ENCODE measurements around the gene PTOV1.

DNA sequence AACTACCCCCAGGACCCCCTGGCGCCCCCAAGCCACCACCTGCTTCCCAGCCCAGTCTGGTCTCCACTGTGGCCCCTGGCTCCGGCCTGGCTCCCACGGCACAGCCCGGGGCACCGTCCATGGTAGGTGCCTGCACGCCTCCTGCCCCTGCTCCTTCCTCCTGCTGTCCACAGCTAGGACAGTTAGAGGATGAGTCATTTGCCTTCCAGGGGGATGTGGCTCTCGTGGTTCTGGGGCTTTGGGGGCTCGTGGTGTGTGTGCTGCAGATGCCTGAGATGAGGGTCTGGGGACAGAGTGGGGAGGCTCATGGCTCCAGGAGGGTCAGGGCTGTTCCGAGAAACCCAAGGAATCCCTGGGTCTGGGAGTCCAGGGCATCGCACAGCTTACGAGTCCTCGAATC lies 20.2 kb upstream of the PTOV1 start:
- TF ChIP-seq CTCF (IDR thresholded peaks at IDR 0.05; ENCODE audit: low read depth, low read length, missing input control) = no peak
- no peak for TF ChIP-seq SP1 (IDR thresholded peaks at IDR 0.05)
- TF ChIP-seq, protein P1, sequence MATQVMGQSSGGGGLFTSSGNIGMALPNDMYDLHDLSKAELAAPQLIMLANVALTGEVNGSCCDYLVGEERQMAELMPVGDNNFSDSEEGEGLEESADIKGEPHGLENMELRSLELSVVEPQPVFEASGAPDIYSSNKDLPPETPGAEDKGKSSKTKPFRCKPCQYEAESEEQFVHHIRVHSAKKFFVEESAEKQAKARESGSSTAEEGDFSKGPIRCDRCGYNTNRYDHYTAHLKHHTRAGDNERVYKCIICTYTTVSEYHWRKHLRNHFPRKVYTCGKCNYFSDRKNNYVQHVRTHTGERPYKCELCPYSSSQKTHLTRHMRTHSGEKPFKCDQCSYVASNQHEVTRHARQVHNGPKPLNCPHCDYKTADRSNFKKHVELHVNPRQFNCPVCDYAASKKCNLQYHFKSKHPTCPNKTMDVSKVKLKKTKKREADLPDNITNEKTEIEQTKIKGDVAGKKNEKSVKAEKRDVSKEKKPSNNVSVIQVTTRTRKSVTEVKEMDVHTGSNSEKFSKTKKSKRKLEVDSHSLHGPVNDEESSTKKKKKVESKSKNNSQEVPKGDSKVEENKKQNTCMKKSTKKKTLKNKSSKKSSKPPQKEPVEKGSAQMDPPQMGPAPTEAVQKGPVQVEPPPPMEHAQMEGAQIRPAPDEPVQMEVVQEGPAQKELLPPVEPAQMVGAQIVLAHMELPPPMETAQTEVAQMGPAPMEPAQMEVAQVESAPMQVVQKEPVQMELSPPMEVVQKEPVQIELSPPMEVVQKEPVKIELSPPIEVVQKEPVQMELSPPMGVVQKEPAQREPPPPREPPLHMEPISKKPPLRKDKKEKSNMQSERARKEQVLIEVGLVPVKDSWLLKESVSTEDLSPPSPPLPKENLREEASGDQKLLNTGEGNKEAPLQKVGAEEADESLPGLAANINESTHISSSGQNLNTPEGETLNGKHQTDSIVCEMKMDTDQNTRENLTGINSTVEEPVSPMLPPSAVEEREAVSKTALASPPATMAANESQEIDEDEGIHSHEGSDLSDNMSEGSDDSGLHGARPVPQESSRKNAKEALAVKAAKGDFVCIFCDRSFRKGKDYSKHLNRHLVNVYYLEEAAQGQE (IDR thresholded peaks at IDR 0.05) = no peak
- no peak for TF ChIP-seq JUND (IDR thresholded peaks at IDR 0.05)
- TF ChIP-seq TAF1 (conservative IDR thresholded peaks at IDR 0.05) = no peak
- no peak for TF ChIP-seq NR2F2 (IDR thresholded peaks at IDR 0.05)
- no peak for TF ChIP-seq RXRA (IDR thresholded peaks at IDR 0.05)
- TF ChIP-seq, protein P2, sequence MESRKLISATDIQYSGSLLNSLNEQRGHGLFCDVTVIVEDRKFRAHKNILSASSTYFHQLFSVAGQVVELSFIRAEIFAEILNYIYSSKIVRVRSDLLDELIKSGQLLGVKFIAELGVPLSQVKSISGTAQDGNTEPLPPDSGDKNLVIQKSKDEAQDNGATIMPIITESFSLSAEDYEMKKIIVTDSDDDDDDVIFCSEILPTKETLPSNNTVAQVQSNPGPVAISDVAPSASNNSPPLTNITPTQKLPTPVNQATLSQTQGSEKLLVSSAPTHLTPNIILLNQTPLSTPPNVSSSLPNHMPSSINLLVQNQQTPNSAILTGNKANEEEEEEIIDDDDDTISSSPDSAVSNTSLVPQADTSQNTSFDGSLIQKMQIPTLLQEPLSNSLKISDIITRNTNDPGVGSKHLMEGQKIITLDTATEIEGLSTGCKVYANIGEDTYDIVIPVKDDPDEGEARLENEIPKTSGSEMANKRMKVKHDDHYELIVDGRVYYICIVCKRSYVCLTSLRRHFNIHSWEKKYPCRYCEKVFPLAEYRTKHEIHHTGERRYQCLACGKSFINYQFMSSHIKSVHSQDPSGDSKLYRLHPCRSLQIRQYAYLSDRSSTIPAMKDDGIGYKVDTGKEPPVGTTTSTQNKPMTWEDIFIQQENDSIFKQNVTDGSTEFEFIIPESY (IDR thresholded peaks at IDR 0.05) = no peak
- TF ChIP-seq EGR1 (IDR thresholded peaks at IDR 0.05; ENCODE audit: low read depth in 2 of 2) = no peak
- no peak for TF ChIP-seq FOXA2 (IDR thresholded peaks at IDR 0.05)
